DOHH2 (cell line): Measurements from ENCODE around the gene CAMLG.

ENCODE experiments used
- H3F3A ChIP-seq: fragments of 200-600 bp; sonication (generic), shearing (Covaris generic); 2 replicates; pipeline ENCODE4 v1.6.0; 2016; ENCODE audit warnings: antibody characterized with exemption, mild to moderate bottlenecking; ENCODE audit not compliant: control insufficient read depth, insufficient read depth
- H3K27ac ChIP-seq: fragments of 200-600 bp; sonication (generic); 2 replicates; pipeline ENCODE4 v1.5.1; 2014; ENCODE audit warnings: low read depth, mild to moderate bottlenecking, low read length, moderate library complexity
- H3K27me3 ChIP-seq: fragments of 200-600 bp; sonication (generic); 2 replicates; pipeline ENCODE4 v1.6.1; 2014; ENCODE audit warnings: mild to moderate bottlenecking, low read length, mixed read lengths; ENCODE audit not compliant: control insufficient read depth
- H3K36me3 ChIP-seq: fragments of 200-600 bp; sonication (generic); 2 replicates; pipeline ENCODE4 v1.6.1; 2014; ENCODE audit warnings: mild to moderate bottlenecking, low read length, moderate library complexity, mixed read lengths; ENCODE audit not compliant: control insufficient read depth
- H3K4me1 ChIP-seq: fragments of 200-600 bp; sonication (generic); 2 replicates; pipeline ENCODE4 v1.6.1; 2014; ENCODE audit warnings: mild to moderate bottlenecking, low read length, mixed read lengths; ENCODE audit not compliant: control insufficient read depth
- H3K4me2 ChIP-seq: fragments of 200-600 bp; sonication (generic); 2 replicates; pipeline ENCODE4 v1.6.0; 2014; ENCODE audit warnings: mild to moderate bottlenecking, low read length, moderate library complexity
- H3K4me3 ChIP-seq: fragments of 200-600 bp; sonication (generic); 2 replicates; pipeline ENCODE4 v1.5.1; 2014; ENCODE audit warnings: mild to moderate bottlenecking, low read length, mixed read lengths
- H3K79me2 ChIP-seq: fragments of 200-600 bp; sonication (generic); 2 replicates; pipeline ENCODE4 v1.6.1; 2014; ENCODE audit warnings: mild to moderate bottlenecking, low read length, mixed read lengths; ENCODE audit not compliant: control insufficient read depth
- H3K9me2 ChIP-seq: fragments of 200-600 bp; sonication (generic); replicated peaks from 2 replicates; pipeline ENCODE4 v1.6.1; 2014; ENCODE audit warnings: mild to moderate bottlenecking, low read length, mixed read lengths; ENCODE audit not compliant: control insufficient read depth
- H3K9me3 ChIP-seq: fragments of 200-600 bp; sonication (generic); 2 replicates; pipeline ENCODE4 v1.6.1; 2014; ENCODE audit warnings: antibody characterized with exemption, low read length, mixed read lengths; ENCODE audit not compliant: control insufficient read depth, insufficient read depth
- H4K20me1 ChIP-seq: fragments of 200-600 bp; sonication (generic); 2 replicates; pipeline ENCODE4 v1.6.0; 2014; ENCODE audit warnings: low read depth, mild to moderate bottlenecking, antibody characterized with exemption, low read length, moderate library complexity; ENCODE audit not compliant: control insufficient read depth, insufficient read depth
- EZH2phosphoT487 ChIP-seq: fragments of 200-600 bp; sonication (generic); IDR thresholded peaks from 2 replicates; pipeline ENCODE4 v1.6.1; 2017; ENCODE audit warnings: borderline replicate concordance, mild to moderate bottlenecking, antibody characterized with exemption, low read length, moderate library complexity, mixed read lengths
- TF ChIP-seq, protein P1 (sequence below): fragments of 200-600 bp; sonication (generic); IDR thresholded peaks from one replicate; pipeline ENCODE4 v1.5.1; 2014; ENCODE audit warnings: antibody characterized with exemption, mild to moderate bottlenecking, low read depth, low read length; ENCODE audit not compliant: poor library complexity, severe bottlenecking

CAMLG gene

DNA sequence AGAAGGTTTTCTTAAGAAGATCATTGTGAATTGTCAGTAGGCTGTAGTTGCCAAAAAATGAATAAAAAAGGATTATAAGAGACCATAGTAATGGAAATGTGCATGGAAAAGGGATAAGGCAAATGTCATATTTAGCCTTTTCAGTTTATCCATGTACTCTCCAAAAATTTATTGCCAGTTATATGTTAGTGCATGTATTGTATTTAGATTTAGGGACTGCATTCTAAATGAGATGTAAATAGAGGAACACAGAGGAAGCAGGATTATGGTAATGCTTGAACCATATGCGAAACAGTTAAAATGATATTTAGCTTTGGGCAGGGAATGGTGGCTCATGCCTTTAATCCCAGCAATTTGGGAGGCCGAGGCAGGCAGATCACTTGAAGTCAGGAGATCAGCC, 53.2 kb downstream of the CAMLG start:
- no peak for TF ChIP-seq EZH2phosphoT487
- TF ChIP-seq, protein P1, sequence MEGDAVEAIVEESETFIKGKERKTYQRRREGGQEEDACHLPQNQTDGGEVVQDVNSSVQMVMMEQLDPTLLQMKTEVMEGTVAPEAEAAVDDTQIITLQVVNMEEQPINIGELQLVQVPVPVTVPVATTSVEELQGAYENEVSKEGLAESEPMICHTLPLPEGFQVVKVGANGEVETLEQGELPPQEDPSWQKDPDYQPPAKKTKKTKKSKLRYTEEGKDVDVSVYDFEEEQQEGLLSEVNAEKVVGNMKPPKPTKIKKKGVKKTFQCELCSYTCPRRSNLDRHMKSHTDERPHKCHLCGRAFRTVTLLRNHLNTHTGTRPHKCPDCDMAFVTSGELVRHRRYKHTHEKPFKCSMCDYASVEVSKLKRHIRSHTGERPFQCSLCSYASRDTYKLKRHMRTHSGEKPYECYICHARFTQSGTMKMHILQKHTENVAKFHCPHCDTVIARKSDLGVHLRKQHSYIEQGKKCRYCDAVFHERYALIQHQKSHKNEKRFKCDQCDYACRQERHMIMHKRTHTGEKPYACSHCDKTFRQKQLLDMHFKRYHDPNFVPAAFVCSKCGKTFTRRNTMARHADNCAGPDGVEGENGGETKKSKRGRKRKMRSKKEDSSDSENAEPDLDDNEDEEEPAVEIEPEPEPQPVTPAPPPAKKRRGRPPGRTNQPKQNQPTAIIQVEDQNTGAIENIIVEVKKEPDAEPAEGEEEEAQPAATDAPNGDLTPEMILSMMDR, result no peak
- no peaks in the 10 kb centered on the region for H3K9me2 ChIP-seq
- H3K4me3 ChIP-seq, result no peak overlapping the region
- H3F3A ChIP-seq, result no peaks in the 10 kb centered on the region; the same call in 1 of the 2 replicates
- no peaks in the 10 kb centered on the region for H3K4me1 ChIP-seq
- H3K9me3 ChIP-seq, result no peaks in the 10 kb centered on the region
- peaks cover 94% of the 10 kb centered on the region for H3K36me3 ChIP-seq
- H3K4me2 ChIP-seq, result no peak overlapping the region
- no peaks in the 10 kb centered on the region for H3K79me2 ChIP-seq
- H4K20me1 ChIP-seq, result no peaks in the 10 kb centered on the region
- no peaks in the 10 kb centered on the region for H3K27me3 ChIP-seq
- H3K27ac ChIP-seq, result no peak overlapping the region

- Histone ChIP-seq H3K79me2 (no peaks in the 10 kb centered on the region), H3K4me2 (no peak overlapping the region), H3F3A (no peaks in the 10 kb centered on the region; the same call in 1 of the 2 replicates), H3K4me3 (no peak overlapping the region), H4K20me1 (no peaks in the 10 kb centered on the region), H3K36me3 (peaks cover 88% of the 10 kb centered on the region), H3K9me3 (no peaks in the 10 kb centered on the region), H3K27me3 (no peaks in the 10 kb centered on the region), H3K4me1 (no peaks in the 10 kb centered on the region), H3K27ac (no peak overlapping the region), H3K9me2 (no peaks in the 10 kb centered on the region)
- TF ChIP-seq EZH2phosphoT487, result no peak
- TF ChIP-seq, protein P1, result no peak
Observed at GRCh38 chr5:134792286-134792685, 53.9 kb downstream of the CAMLG start.

GRCh38 chr5:134793111-134793510, 54.8 kb downstream of the CAMLG start:
- H3F3A ChIP-seq, result no peaks in the 10 kb centered on the region; the same call in 1 of the 2 replicates
- no peaks in the 10 kb centered on the region for H4K20me1 ChIP-seq
- H3K27ac ChIP-seq, result no peak overlapping the region
- no peak for TF ChIP-seq EZH2phosphoT487
- TF ChIP-seq, protein P1, result no peak
- no peaks in the 10 kb centered on the region for H3K9me3 ChIP-seq
- no peak overlapping the region for H3K4me3 ChIP-seq
- no peak overlapping the region for H3K4me2 ChIP-seq
- H3K36me3 ChIP-seq, result peaks cover 86% of the 10 kb centered on the region
- no peaks in the 10 kb centered on the region for H3K9me2 ChIP-seq
- no peaks in the 10 kb centered on the region for H3K4me1 ChIP-seq
- H3K79me2 ChIP-seq, result no peaks in the 10 kb centered on the region
- H3K27me3 ChIP-seq, result no peaks in the 10 kb centered on the region

DNA sequence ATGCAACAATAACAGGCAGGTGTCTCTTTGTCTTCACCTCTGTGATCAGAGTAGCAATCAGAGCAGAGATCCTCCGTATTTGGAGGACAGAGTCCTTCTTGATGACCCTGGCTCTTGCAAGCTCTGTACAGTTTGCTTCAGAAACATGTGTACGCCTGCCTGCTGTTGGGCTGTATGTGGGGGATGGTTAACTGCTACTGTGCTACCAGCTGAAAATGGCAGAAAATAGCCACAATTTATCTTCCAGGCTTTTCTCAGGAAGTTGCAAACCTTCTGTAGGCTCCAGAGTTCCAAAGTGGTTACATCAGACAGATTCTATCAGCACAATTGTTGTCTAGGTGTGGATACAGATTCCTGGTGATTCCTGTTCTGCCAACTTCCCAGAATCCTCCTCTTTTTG, 55.7 kb downstream of the CAMLG start:
- Histone ChIP-seq H3K4me2 (no peak overlapping the region), H3K27me3 (no peaks in the 10 kb centered on the region), H4K20me1 (no peaks in the 10 kb centered on the region), H3K36me3 (peaks cover 86% of the 10 kb centered on the region), H3K4me1 (no peaks in the 10 kb centered on the region), H3K9me2 (no peaks in the 10 kb centered on the region), H3F3A (no peaks in the 10 kb centered on the region; the same call in 1 of the 2 replicates), H3K79me2 (no peaks in the 10 kb centered on the region), H3K27ac (no peak overlapping the region), H3K4me3 (no peak overlapping the region), H3K9me3 (no peaks in the 10 kb centered on the region)
- TF ChIP-seq, protein P1, result no peak
- TF ChIP-seq EZH2phosphoT487, result no peak
